NCI-H2107 treated with DMSO at 0.1 percent for 48 hours (cell line): ENCODE measurements around the gene ATP8B4.
"Not testable (repeated sequence)": the region's sequence is repeated elsewhere in the genome, so short reads cannot be mapped to it uniquely, and the experiment has no call there.

Source experiments
- DNase-seq: peaks from one replicate; lab custom pipeline; 2025; ENCODE audit not compliant: unreplicated experiment; lab: John Stamatoyannopoulos, UW

Gene ATP8B4

GRCh38 chr15:50138391-50138790 is 19.4 kb upstream of the ATP8B4 start:
- no peak for DNase-seq

GRCh38 chr15:50137893-50138292 is 18.9 kb upstream of the ATP8B4 start:
- no peak for DNase-seq

DNA sequence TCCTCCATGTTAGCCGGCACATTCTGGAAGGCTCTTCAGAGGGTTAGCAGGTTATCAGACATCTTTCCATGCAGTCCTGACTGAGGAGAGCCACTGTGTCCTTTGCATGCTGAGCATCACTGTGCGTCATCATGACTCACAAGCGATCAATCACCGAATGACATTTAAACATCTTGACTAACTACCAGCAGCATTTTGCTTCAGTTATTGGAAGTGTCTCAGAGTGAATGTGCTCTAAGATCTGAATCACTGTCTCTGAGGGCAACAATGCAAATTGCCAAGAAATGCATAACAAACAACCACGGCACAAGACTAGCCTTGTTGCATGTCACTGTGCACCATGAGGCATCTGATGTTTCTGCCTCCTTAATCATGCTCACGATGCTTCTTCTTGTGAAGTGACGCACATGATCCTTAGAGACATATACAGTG is 18.3 kb upstream of the ATP8B4 start:
- DNase-seq: no peak

DNA sequence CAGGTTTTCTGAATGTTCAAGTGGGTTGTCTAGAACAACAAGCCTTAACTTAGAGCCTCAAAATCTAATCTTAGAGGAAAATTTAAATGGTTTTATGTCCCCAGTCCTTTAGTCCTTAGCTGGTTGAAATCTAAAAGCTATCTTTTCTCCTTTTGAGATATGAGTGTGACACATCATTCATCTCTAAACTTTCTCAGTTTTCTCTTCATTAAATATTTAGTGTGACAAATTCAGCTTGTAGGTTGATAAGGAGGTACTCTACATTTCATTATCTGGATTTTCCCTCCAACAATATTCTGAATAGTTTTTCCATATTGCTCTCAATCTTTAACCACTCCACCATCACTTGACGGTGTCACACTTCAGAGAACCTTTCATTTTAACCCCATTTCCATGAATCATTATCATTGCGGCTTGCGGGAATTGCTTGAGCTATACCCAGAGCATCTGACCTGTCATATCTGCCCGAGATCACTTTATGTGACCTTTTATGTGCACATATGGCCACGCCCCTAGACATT is 16.1 kb upstream of the ATP8B4 start:
- no peak for DNase-seq

GRCh38 chr15:50134524-50135024 is 15.5 kb upstream of the ATP8B4 start:
- DNase-seq: no peak

- DNase-seq: not testable (repeated sequence)
Observed at GRCh38 chr15:50132251-50132984, 13.4 kb upstream of the ATP8B4 start.

DNA sequence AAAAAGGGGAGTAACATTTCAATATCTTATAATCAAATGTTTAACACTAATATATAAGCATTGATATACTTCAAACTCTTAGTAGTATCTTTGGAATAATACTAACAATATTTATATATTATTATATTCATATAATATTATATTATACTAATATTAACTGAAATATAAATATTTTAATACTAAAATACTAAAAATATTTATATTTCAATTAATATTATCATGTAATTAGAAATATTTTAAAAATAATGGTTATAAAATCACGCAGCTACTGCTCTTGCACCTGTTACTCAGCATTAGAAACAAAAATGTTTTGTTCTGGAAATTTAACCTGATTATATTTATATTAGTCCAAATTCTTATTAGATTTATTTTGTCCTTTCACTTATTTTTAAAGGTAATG is 12.6 kb upstream of the ATP8B4 start:
- DNase-seq: no peak

DNA sequence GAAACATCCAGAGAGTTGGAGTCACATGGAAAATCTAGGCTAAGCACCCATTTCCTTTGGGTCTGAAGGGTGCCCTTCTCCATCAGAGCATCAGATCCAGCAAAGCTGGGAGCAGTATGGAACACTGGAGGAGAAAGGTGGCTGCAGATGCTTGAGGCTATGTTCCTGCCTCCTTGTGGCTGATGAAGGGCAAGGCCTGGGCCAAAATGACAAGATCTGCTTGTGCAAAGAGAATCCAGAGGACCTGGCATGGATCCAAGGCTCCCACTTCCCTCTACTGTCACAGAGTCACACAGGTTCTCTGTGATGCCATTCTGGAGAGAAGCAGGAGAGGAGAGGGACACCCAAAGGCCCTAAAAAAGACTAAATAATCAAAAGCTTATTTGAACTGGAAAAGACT is 9.2 kb upstream of the ATP8B4 start:
- no peak for DNase-seq

- no peak for DNase-seq
Observed at GRCh38 chr15:50127255-50127777, 8.3 kb upstream of the ATP8B4 start.

GRCh38 chr15:50126072-50126471 is 7.0 kb upstream of the ATP8B4 start:
- DNase-seq: no peak

- peak; percentile 23 for DNase-seq
Observed at GRCh38 chr15:50124631-50125030, 5.6 kb upstream of the ATP8B4 start.

DNA sequence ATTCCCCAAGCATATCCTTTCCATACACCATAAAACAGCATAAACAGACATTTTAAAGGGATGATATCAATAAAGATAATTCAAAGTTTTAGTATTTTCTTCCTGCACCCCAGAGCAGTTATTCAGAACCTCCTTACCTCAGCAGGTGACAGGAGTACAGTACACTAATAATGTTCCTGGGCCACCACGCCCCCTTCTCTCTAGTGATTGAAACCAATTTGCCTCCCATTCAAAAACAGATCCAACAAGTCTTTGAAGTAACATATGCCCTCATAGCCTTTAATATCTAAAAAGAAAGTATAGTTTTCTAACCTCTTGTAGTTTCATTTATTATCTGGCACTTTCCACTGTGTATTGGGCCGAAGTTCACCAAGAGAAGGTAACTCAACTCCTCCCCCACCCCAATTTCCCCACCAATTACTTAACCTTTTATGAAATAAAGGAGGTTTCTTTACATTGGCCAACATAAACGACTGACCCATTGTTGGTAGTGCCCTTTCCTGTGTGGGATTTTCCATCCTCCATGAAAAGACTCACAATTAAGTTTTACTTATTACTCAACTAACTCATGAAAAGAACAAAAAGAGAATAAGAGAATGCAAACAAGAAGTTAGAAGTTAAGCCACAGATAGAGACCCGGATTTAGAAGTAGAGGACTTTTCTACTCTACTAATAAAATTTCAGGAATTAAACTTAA is 5.0 kb upstream of the ATP8B4 start:
- DNase-seq: no peak

GRCh38 chr15:50120729-50121128 is 1.7 kb upstream of the ATP8B4 start:
- DNase-seq: no peak

- no peak for DNase-seq
Observed at GRCh38 chr15:50117431-50118027, 1.5 kb downstream of the ATP8B4 start.

DNA sequence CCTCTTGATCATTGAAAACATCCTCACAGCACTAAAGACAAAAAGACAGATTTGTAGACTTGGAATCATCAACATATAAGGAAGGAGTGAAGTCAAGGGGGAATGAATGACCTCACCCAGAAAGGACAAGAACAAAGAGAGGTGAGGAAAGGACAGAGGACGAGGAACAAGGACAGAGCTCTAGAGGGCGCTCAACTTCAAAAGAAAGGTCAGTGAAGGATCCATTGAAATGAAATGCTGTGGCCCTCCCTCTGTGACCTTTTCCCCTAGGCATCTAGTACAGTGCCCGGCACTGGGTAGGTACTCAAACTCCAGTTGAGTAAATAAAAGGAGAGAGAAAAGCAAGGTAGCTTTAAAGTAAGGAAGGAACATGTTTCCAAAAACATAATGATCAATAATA is 2.6 kb downstream of the ATP8B4 start:
- no peak for DNase-seq

GRCh38 chr15:50113992-50114780 is 4.8 kb downstream of the ATP8B4 start:
- DNase-seq: no peak

DNA sequence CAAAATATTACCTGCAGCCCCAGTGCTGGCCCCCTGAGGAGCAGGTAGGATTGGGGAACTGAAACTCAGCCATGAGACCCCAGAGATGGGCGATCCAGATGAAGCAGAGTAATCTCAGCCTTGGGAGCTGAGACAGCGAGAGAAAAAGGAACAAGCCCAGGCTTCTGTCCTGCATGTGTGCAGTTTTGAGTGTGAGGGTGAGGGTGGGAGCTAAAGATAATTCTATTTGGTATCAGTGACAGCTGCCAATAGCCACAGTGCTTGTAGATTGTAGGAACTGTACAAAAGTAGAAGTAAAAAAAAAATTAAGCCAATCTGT is 5.9 kb downstream of the ATP8B4 start:
- no peak for DNase-seq

GRCh38 chr15:50112488-50113186 is 6.4 kb downstream of the ATP8B4 start:
- DNase-seq: no peak

- DNase-seq: no peak
Observed at GRCh38 chr15:50110285-50110684, 8.7 kb downstream of the ATP8B4 start.
